ENCODE results near the gene ARSB.

ARSB gene

DNA sequence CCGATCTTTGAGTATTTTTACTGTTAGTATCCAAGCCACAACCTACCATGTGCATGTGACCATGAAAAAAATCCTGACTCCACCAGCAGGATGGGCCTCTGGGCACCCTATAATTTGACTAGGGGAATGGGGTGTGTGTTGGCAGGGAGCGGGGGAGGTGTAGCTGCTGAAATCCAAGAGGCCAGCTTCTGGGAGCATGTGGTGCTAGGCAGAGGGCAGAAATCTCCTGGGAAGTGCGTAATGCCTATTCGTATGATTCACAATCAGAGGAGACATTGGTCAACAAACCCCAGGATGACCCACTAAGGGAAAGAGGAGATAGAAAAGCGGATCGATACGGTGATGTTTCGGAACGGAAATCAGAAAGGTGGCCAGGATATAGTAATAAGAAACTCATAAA, 149.9 kb downstream of the ARSB start:
- DNase-seq (ENCODE audit: low spot score): no peak

GRCh38 chr5:78833284-78833683, 151.8 kb downstream of the ARSB start:
- no peak for DNase-seq (ENCODE audit: low spot score)

GRCh38 chr5:78830528-78831046, 154.5 kb downstream of the ARSB start:
- DNase-seq (ENCODE audit: low spot score): no peak

GRCh38 chr5:78829811-78830527, 155.1 kb downstream of the ARSB start:
- no peak for DNase-seq (ENCODE audit: low spot score)

DNA sequence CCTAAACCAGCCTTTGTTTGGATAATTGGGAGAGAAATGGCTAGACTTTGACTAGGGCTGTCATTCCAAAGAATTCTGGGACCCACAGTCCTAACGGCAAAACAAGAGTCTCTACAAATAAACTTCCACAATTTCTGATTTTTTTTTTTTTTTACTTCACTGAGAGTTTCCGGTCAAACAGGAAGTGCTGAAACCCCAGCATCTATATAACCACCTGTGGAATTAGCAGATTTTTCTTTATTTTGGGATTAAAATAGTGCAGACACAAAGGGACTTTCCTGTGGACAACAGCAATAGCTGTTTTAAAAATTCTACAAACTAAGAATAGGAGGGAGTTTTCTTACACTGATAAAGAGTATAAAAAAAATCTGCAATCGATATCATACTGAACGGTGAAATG, 157.4 kb downstream of the ARSB start:
- no peak for DNase-seq (ENCODE audit: low spot score)

GRCh38 chr5:78824831-78825281, 160.3 kb downstream of the ARSB start:
- DNase-seq (ENCODE audit: low spot score): no peak

DNA sequence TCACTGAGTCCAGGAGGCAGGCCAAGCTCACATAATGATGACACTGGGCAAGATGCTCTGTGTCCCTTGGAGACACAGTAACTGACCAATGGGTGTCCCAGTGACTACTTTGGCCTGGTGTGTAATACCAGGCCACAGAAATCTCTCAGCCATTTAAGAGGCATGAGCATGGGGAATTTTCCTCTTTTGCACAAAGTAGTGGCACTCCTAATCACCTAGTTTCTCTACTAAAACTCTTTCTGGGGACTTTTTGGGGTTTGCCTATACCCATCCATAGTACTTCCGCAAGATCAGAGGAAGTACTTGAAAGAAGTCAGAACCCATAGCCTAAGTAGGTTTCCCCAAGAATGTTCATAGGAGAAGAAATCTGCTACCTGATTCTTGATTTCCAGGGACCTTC, 161.9 kb downstream of the ARSB start:
- DNase-seq (ENCODE audit: low spot score): no peak

- no peak for DNase-seq (ENCODE audit: low spot score)
Observed at GRCh38 chr5:78821536-78822021, 163.5 kb downstream of the ARSB start.

DNA sequence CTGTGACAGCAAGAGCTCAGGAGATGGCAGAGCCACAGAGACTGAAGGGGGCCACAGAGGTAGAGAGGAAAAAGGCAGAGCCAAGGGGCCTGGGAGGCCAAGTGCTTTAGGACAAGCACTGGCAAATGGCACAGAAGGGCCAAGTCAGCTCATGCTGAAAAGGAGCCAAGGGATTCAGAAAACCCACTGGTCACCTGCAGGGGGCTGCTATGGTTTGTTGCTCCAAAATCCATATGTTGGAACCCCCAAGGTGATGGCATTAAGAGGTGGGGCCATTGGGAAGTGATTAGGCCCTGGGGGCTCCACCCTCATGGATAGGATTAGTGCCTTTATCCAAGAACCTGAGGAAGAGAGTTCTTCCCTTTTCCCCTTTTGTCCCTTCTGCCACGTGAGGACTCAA, 165.4 kb downstream of the ARSB start:
- no peak for DNase-seq (ENCODE audit: low spot score)

DNA sequence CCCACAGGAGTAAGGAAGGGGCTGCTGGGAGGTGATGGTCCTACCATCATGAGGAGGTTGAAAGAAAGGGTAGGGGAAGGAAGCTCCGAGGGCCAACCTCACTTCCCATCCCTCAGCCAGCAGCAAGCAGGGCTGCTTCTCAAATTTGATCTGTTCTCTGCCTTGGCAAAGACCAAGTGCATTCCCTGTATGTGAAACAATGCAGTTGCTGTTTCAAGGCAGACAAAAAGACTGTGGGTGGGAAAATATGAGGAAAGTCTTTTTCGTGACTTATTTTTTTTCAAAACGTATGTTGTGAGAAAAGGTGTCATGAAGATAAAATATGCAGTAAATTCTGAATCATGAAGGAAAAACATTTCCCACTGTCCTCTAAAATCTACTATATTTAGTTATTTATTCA, 165.9 kb downstream of the ARSB start:
- no peak for DNase-seq (ENCODE audit: low spot score)

- DNase-seq (ENCODE audit: low spot score): no peak
Observed at GRCh38 chr5:78816143-78816765, 168.9 kb downstream of the ARSB start.

DNA sequence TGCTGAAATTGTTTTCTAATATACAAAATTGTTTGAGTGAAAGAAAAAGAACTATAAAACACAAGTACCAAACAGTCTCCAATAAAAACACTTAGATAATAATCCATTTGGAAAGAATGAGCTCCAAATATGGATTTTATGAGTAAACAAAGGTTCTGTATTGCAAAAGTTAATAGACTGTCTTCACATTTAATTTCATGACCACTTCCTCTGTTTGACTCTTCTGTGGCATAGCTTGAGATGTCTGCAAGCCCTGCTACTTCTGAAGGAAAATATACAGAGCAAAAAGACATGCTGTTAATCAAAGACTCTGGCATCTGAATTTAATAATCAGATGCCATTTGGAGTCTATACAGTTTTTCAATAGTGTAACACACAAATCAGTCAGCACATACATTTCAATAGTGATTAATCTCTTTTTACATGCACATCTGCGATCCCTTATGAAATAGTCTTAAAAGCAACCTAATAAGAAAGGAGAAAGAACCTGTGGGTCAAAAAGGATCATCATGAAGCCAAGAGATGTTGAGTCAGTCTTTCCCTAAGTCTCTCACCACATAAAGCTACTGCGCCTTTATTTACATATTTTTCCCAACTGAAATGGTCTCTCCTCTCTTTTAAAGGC, 171.1 kb downstream of the ARSB start:
- DNase-seq (ENCODE audit: low spot score): no peak

GRCh38 chr5:78813286-78813685, 171.8 kb downstream of the ARSB start:
- DNase-seq (ENCODE audit: low spot score): no peak

- DNase-seq (ENCODE audit: low spot score): no peak
Observed at GRCh38 chr5:78811866-78812265, 173.2 kb downstream of the ARSB start.

GRCh38 chr5:78811121-78811817, 173.8 kb downstream of the ARSB start:
- no peak for DNase-seq (ENCODE audit: low spot score)

- DNase-seq (ENCODE audit: low spot score): no peak
Observed at GRCh38 chr5:78810098-78810920, 174.8 kb downstream of the ARSB start.

DNA sequence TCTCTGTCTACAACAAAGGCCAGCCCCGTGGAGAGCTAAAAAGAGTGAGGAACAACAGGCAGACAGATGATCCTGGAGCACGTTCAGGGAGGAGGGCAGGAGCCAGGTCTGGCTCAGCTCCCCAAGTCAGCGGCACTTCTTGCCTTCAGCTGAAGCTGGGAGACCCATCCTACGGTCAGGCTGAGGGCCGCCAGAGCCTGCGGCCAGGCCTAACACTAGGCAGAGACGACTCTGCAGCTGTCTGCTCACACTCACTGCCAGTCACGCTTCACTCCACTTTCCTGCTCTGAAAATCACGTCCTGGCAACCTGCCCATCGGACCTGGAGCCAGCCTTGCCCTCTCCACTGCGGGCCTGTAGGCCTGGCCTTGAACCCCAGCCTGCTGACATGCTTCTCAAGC, 175.7 kb downstream of the ARSB start:
- DNase-seq (ENCODE audit: low spot score): no peak

DNA sequence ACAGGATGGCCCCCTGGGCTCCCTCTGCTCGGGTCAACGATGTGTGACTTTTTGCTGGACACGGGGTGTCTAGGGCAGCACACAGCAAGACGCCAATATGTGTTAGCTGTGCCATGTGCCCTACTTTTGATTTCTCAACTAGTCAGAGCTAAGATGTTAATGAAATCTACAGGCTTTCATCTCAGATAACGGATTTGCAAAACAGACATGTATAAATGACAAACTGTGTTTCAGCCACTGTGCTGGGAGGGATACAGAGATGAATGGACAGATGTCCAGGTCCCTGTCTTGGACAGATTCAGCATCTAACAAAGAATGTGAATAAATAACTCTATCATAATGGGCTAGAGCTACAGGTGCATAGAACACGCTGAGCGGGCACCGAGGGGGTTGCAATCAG, 176.3 kb downstream of the ARSB start:
- DNase-seq (ENCODE audit: low spot score): no peak

DNA sequence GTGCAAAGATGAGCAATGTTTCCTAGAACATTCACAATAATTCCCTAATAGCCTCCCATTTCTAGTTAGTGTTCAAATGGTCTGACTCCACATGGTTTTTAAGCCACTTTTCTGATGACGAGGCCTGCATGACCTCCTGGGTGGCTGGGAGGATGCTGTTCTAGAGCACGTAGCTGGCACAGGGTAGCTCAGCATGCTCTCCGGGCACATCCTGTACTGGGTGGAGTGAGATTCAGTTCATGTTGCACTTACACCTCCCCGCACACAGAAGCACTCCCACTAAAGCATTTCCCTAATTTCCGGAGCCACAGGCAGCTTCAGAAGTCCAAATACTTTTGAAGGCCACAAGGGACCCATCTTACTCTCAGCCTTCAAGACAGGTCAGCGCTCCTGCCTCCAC, 176.7 kb downstream of the ARSB start:
- no peak for DNase-seq (ENCODE audit: low spot score)

- DNase-seq (ENCODE audit: low spot score): peak; percentile 83
Observed at GRCh38 chr5:78806544-78806943, 178.6 kb downstream of the ARSB start.

DNA sequence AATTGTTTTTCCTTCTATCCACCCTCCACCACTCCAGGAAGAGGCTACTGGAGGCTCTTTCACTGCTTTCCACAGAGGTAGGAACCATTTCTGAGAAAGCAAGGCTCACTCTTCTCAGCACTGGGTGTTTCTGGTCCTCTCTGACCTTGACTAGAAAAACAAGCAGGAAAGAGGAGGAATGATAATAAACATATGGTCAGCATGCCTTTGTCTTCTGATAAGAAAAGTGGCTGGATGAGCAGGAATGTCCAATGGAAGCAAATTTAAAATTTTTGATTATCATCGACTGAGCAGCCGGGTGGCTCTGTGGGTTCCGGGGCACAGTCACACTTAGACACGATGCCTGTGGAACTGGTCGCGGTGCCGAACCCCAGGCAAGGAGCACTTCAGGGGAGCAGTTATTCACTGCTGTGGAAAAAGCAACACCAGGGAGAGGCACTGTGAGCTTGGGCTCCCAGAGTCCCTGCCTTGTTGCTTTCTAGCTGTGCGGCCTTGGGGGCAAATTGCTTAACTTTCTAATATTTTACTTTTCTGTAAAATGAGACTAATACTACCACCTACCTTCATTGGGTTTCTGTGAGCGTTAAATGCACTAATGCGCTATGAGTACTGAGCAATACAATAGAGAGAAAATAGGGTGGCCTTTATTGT, 179.5 kb downstream of the ARSB start:
- DNase-seq (ENCODE audit: low spot score): peak; percentile 45
